H1 (cell line): Measurements from ENCODE around the gene ART4. TPM values are rescaled to one million over a fixed set of nuclear protein-coding genes. Genes with fewer than 3 reads are reported as not detected.

Experiments used
- CTCF ChIA-PET: fragments of 300-600 bp; sonication (Branson Sonifier 250); formaldehyde crosslinking; loops from one replicate; lab custom pipeline; 2021; ENCODE audit not compliant: partially characterized antibody; lab: Charles Lee
- POLR2A ChIA-PET: fragments of 300-600 bp; sonication (Branson Sonifier 250); formaldehyde crosslinking; loops from one replicate; lab custom pipeline; 2021; ENCODE audit warnings: inconsistent platforms; ENCODE audit not compliant: partially characterized antibody; lab: Charles Lee
- DNase-seq, 2 experiments: peaks; one replicate each; pipeline versions ENCODE4 v3.0.0 to v3.0.0-alpha.2; 2010 to 2022; ENCODE audit warnings: low spot score in 2 of 2, low read depth in 1 of 2, mixed read lengths in 1 of 2
- FAIRE-seq: peaks from 2 replicates; lab custom pipeline; 2011; peaks lifted over from hg19 to GRCh38; lab: Jason Lieb, UNC
- H2AFZ ChIP-seq: 2 replicates; pipeline ENCODE4 v1.8.1; 2012; ENCODE audit warnings: low read length, inconsistent platforms
- H2AK5ac ChIP-seq: 2 replicates; pipeline ENCODE4 v1.6.1; 2013; ENCODE audit warnings: low read depth, low read length
- H2BK120ac ChIP-seq: replicated peaks from 2 replicates; pipeline ENCODE3; 2013; ENCODE audit warnings: low read depth, low read length, inconsistent platforms
- H2BK12ac ChIP-seq: 2 replicates; pipeline ENCODE4 v1.6.1; 2013; ENCODE audit warnings: low read depth, low read length
- H2BK15ac ChIP-seq: 2 replicates; pipeline ENCODE4 v1.6.1; 2013; ENCODE audit warnings: low read length
- H2BK20ac ChIP-seq: 2 replicates; pipeline ENCODE4 v1.6.1; 2013; ENCODE audit warnings: low read length
- H2BK5ac ChIP-seq: 2 replicates; pipeline ENCODE4 v1.6.1; 2013; ENCODE audit warnings: low read depth, low read length
- H3K14ac ChIP-seq: 2 replicates; pipeline ENCODE4 v1.6.1; 2013; ENCODE audit warnings: inconsistent platforms; ENCODE audit not compliant: insufficient read length
- H3K18ac ChIP-seq: 2 replicates; pipeline ENCODE4 v1.6.1; 2013; ENCODE audit warnings: low read length; ENCODE audit errors: extremely low read depth
- H3K23ac ChIP-seq: 2 replicates; pipeline ENCODE4 v1.6.1; 2013; ENCODE audit warnings: inconsistent platforms; ENCODE audit not compliant: insufficient read length
- H3K23me2 ChIP-seq: 2 replicates; pipeline ENCODE4 v1.6.1; 2013; ENCODE audit warnings: low read depth, low read length
- H3K27ac ChIP-seq: 2 replicates; pipeline ENCODE4 v1.6.1; 2011; ENCODE audit warnings: low read depth, low read length, inconsistent platforms
- H3K27me3 ChIP-seq, 4 experiments: replicated peaks in 1 of 4; 1 replicate in 1 of 4; 2 replicates in 3 of 4; pipeline versions ENCODE4 v1.6.1 to v1.8.1; 2011 to 2013; ENCODE audit warnings: low read length in 3 of 4, mild to moderate bottlenecking in 3 of 4, inconsistent platforms in 2 of 4, mixed read lengths in 2 of 4, moderate library complexity in 1 of 4; ENCODE audit not compliant: control insufficient read depth in 3 of 4, insufficient read depth in 3 of 4; ENCODE audit errors: extremely low read depth in 1 of 4
- H3K36me3 ChIP-seq, 4 experiments: 2 replicates each; pipeline versions ENCODE4 v1.6.1 to v1.8.1; 2011 to 2013; ENCODE audit warnings: mild to moderate bottlenecking in 4 of 4, low read length in 3 of 4, moderate library complexity in 2 of 4, control low read depth in 1 of 4, inconsistent platforms in 1 of 4; ENCODE audit not compliant: insufficient read depth in 4 of 4, control insufficient read depth in 2 of 4
- H3K4ac ChIP-seq: replicated peaks from 2 replicates; pipeline ENCODE3; 2013; ENCODE audit warnings: low read length, low read depth, mixed read lengths, inconsistent platforms; ENCODE audit not compliant: insufficient read length
- H3K4me1 ChIP-seq, 4 experiments: replicated peaks in 1 of 4; 1 replicate in 1 of 4; 2 replicates in 3 of 4; pipeline versions ENCODE4 v1.6.1 to v1.8.1; 2011 to 2013; ENCODE audit warnings: low read length in 3 of 4, inconsistent platforms in 2 of 4, mixed read lengths in 1 of 4; ENCODE audit not compliant: insufficient read depth in 4 of 4, control insufficient read depth in 3 of 4
- H3K4me2 ChIP-seq, 2 experiments: 2 replicates each; pipeline versions ENCODE4 v1.6.1 to v1.8.1; 2011 to 2013; ENCODE audit warnings: low read depth in 2 of 2, low read length in 2 of 2, control low read depth in 1 of 2, inconsistent platforms in 1 of 2, mild to moderate bottlenecking in 1 of 2; ENCODE audit not compliant: insufficient read depth in 1 of 2
- H3K4me3 ChIP-seq, 4 experiments: fragments of 200-600, 300-600 bp in 1 of 4; sonication (generic), shearing (Covaris generic), sonication (Bioruptor Twin) in 1 of 4; 2 replicates each; pipeline versions ENCODE4 v1.5.1 to v1.8.1; 2011 to 2016; ENCODE audit warnings: low read length in 4 of 4, low read depth in 3 of 4, control low read depth in 2 of 4, inconsistent platforms in 2 of 4, mild to moderate bottlenecking in 2 of 4, mixed read lengths in 1 of 4, moderate library complexity in 1 of 4; ENCODE audit not compliant: insufficient read depth in 2 of 4; ENCODE audit errors: extremely low read depth in 1 of 4
- H3K56ac ChIP-seq: replicated peaks from 2 replicates; pipeline ENCODE3; 2013; ENCODE audit warnings: low read depth, mild to moderate bottlenecking, mixed read lengths, low read length, inconsistent platforms; ENCODE audit not compliant: insufficient read length
- H3K79me1 ChIP-seq: 2 replicates; pipeline ENCODE4 v1.6.1; 2013; ENCODE audit warnings: low read depth, low read length, control low read depth
- H3K79me2 ChIP-seq, 2 experiments: 2 replicates each; pipeline versions ENCODE4 v1.6.1 to v1.8.1; 2012 to 2013; ENCODE audit warnings: low read length in 2 of 2, mild to moderate bottlenecking in 2 of 2, inconsistent platforms in 1 of 2; ENCODE audit not compliant: insufficient read depth in 2 of 2, control insufficient read depth in 1 of 2
- H3K9ac ChIP-seq, 4 experiments: replicated peaks in 1 of 4; 1 replicate in 1 of 4; 2 replicates in 3 of 4; pipeline versions ENCODE4 v1.6.1 to v1.8.1; 2011 to 2013; ENCODE audit warnings: low read depth in 3 of 4, low read length in 3 of 4, control low read depth in 2 of 4, mild to moderate bottlenecking in 2 of 4, moderate library complexity in 2 of 4, inconsistent platforms in 1 of 4; ENCODE audit errors: extremely low read depth in 1 of 4
- H3K9me3 ChIP-seq, 2 experiments: 2 replicates each; pipeline versions ENCODE4 v1.6.1 to v1.8.1; 2012 to 2013; ENCODE audit warnings: mild to moderate bottlenecking in 2 of 2, moderate library complexity in 2 of 2, control low read depth in 1 of 2, inconsistent platforms in 1 of 2, low read depth in 1 of 2, low read length in 1 of 2, mixed read lengths in 1 of 2; ENCODE audit not compliant: insufficient read depth in 2 of 2
- H4K20me1 ChIP-seq, 2 experiments: replicated peaks in 1 of 2; 2 replicates each; pipeline versions ENCODE3 to v1.8.1; 2011 to 2013; ENCODE audit warnings: inconsistent platforms in 2 of 2, low read length in 2 of 2, mild to moderate bottlenecking in 1 of 2; ENCODE audit not compliant: insufficient read depth in 2 of 2, control insufficient read depth in 1 of 2
- H4K5ac ChIP-seq: 2 replicates; pipeline ENCODE4 v1.6.1; 2013; ENCODE audit warnings: low read length, low read depth, mixed read lengths, inconsistent platforms; ENCODE audit not compliant: insufficient read length
- H4K8ac ChIP-seq: 2 replicates; pipeline ENCODE4 v1.8.0; 2013; ENCODE audit warnings: mild to moderate bottlenecking, moderate library complexity, low read length, inconsistent platforms; ENCODE audit not compliant: insufficient read depth; ENCODE audit errors: extremely low read depth
- H4K91ac ChIP-seq: replicated peaks from 2 replicates; pipeline ENCODE3; 2013; ENCODE audit warnings: low read length, mixed read lengths, inconsistent platforms; ENCODE audit not compliant: insufficient read length
- SP4 ChIP-seq: IDR thresholded peaks from 2 replicates; pipeline ENCODE4 v1.6.1; 2012; ENCODE audit warnings: low read length, inconsistent platforms
- WGBS, 2 experiments: shearing (Covaris generic) in 1 of 2; methylation state at CpG; one replicate each; pipeline versions ENCODE4 v1.1.6 to v1.1.7; 2013 to 2015; ENCODE audit warnings: low lambda C conversion rate in 2 of 2, mixed read lengths in 2 of 2, inconsistent platforms in 1 of 2, low coverage in 1 of 2, missing lambda C conversion rate in 1 of 2; ENCODE audit not compliant: insufficient replicate concordance in 2 of 2, insufficient coverage in 1 of 2, insufficient read length in 1 of 2; ENCODE audit errors: extremely low coverage in 1 of 2, missing lambda C conversion rate in 1 of 2; 5-methylcytosine and 5-hydroxymethylcytosine counted together
- polyA plus RNA-seq, 7 experiments: library from polyadenylated mRNA; depleted of rRNA in 3 of 7; stranded (reverse) in 5 of 7; unstranded in 2 of 7; fragments of >200 nt in 5 of 7; fragments of 200-250 nt in 2 of 7; gene quantifications; 1 replicate in 5 of 7; 2 replicates in 1 of 7; 4 replicates in 1 of 7; pipeline versions ENCODE4 v1.2.1 to v1.2.3, GENCODE V29; 2011 to 2013; ENCODE audit warnings: missing spikeins in 2 of 7, mixed read lengths in 2 of 7
- total RNA-seq: library from RNA; stranded (reverse); fragmentation: NEBNext Ultra II Directional; extraction: Animal tissue kit (Norgen Biotek cat#: 25700); gene quantifications from 2 replicates; pipeline ENCODE4 v1.2.1, GENCODE V29; 2021

The ART4 gene
- total and polyA plus RNA-seq, 2 of the 8 experiments (the other 6 are each of a cell fraction or from before 2014, with no cell fraction given), result not detected

DNA sequence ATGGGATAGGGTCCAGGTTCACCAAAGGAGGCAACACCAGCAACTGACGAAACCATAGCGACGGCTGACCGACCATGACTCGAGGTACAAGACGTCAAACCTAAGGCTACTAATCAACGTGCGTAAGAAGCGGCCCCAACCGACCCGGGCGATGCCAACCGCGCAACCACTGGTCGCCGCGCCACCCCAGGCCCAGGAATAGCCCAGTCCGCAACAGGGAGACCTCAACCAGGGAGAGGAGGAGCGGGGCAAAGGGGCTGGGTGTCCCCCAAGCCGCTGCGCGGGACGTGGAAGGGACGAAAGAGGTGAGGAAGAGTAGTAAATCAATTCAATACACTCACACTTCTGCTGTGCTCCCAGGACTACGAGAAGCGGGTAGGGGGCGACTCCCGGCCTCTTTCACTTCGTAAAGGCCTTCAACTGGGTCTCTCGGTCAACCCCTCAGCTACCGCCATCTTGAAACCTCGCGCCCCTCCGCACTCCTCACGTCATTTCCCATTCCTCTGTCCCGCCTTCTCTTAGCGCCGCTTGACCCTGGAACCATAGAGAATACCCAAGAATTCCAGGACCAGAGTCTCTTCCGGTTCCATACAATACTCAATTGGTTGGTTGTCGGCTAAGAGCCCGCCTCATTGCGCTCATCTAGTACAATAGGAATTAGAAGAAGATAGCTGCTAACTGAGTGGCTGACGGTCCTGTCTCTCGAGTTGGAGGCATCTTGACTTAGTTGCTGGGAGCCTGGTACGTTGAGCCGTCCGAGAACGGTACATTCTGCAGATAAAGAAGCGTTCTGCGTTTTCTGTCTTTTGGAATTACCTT is 40.1 kb downstream of the ART4 start, which contains the start of the genes C12orf60 and WBP11:
Gene C12orf60, plus strand, starts transcription at position 660 of the 819 bp plus-strand sequence. CDS start 19,266 bp downstream, outside the sequence.
Gene WBP11, minus strand, starts transcription at position 468 of the 819 bp plus-strand sequence. CDS start 2,095 bp downstream, outside the sequence.
- Histone ChIP-seq H2AK5ac (no peak within 1 kb of the TSS), H4K8ac (peak within 1 kb of the TSS; percentile 96; the same call in 1 of the 2 replicates), H3K4ac (no peak within 1 kb of the TSS), H4K5ac (peak within 1 kb of the TSS; percentile 40), H3K36me3 (peaks cover 6 to 19% (median 10%) of the 10 kb centered on the region in 4 experiments), H3K14ac (no peak within 1 kb of the TSS), H3K79me1 (no peaks in the 10 kb centered on the region), H4K20me1 (peaks cover 0 to 2% of the 10 kb centered on the region in 2 experiments), H3K4me2 (peak within 1 kb of the TSS; percentile 77 to 82), H2BK120ac (no peak within 1 kb of the TSS), H4K91ac (no peak within 1 kb of the TSS), H2BK15ac (no peak within 1 kb of the TSS), H2AFZ (peak within 1 kb of the TSS; percentile 85), H3K79me2 (peaks cover 8 to 51% of the 10 kb centered on the region in 2 experiments; a peak in 3 of 4 replicates), H3K27me3 (no peaks in the 10 kb centered on the region), H3K56ac (peak within 1 kb of the TSS; percentile 60), H3K4me3 (peak within 1 kb of the TSS; percentile 66 to 98 (median 96)), H3K23me2 (peaks cover 4% of the 10 kb centered on the region; the same call in 1 of the 2 replicates), H3K4me1 (peaks cover 0 to 2% (median 0%) of the 10 kb centered on the region in 4 experiments; a peak in 3 of 7 replicates), H3K23ac (no peak within 1 kb of the TSS), H2BK20ac (no peak within 1 kb of the TSS), H3K27ac (peak within 1 kb of the TSS; percentile 93), H2BK12ac (0 out of 2 replicates have a peak within 1 kb of the TSS, but pooled peaks have one; percentile 41), H3K9ac (peak within 1 kb of the TSS; percentile 82 to 97 (median 94)), H3K18ac (peak within 1 kb of the TSS; percentile 66; the same call in 1 of the 2 replicates), H2BK5ac (peak within 1 kb of the TSS; percentile 93), H3K9me3 (no peaks in the 10 kb centered on the region)
- POLR2A ChIA-PET, result interaction anchor here (0.6 to 6.5 kb wide), 18 partner anchors 11 to 1080 kb away, joined by 3 to 68 read pairs (median 4); a partner anchor contains a TSS
- 1% methylated on average over 50 of the region's 50 CpGs; no CpG with 5 or more reads in 1 of the 2 experiments for WGBS, 2 experiments
- DNase-seq (peak; percentile 82 to 89), FAIRE-seq (peak; percentile 99)
- CTCF ChIA-PET, result interaction anchor here (0.6 to 2.2 kb wide), 11 partner anchors 8 to 541 kb away, joined by 3 to 10 read pairs (median 4); a partner anchor contains a TSS
- TF ChIP-seq SP4, result no peak
